HG03108 (cell line): ENCODE measurements around the gene IRAK4.
"Not testable (repeated sequence)": the region's sequence is repeated elsewhere in the genome, so short reads cannot be mapped to it uniquely, and the experiment has no call there.

Experiments
- ATAC-seq: cut with Tn5 transposase; IDR thresholded peaks from one replicate; pipeline ENCODE4 v1.9.1; 2021; ENCODE audit warnings: moderate library complexity; ENCODE audit not compliant: unreplicated experiment

Gene IRAK4

DNA sequence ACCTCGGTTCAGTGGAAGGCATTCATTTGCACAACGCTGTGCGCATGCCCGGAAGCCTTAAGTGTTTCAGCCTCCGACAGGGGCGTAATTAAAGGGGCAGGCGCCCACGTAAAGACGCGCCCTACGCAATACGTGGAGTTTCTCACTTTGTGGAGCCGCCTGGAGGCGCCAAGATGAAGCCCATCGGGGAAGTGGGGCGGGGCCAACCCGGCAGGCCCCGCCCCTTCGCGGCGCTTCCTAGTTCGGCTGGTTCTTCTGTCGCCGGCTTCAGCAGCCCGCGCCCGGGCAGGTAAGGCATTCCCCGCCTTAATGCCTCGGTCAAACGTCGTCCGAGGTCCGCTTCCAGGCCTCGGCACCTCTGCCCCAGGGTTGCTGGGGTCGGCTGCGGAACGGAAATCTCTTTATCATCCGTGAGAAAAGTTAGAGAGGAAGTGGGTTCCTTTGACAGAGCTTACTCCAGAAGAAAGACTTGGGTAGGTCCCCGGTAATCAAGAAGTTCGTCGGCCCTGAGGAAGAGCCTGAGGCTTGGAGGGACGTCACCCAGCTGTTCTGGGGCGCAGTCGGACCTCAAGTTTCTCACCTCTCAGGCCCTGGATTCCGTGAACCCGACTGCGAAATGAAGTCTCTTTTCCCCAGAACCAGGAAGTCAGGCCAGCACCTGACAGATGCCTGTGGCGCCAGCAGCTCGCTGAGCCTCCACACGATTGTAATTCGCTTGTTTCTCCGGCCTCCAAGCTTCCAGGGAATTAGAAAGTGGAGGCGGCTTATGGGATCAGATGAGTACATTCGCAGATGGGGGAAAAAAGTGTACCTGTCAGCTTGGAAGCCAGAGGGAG lies at the start of gene IRAK4, which contains the start of gene PUS7L:
Gene IRAK4 (plus strand): TSS at position 224 of the 836 bp plus-strand sequence. CDS start 9,161 bp downstream, outside the sequence.
Gene PUS7L (minus strand): TSS at position 63 of the 836 bp plus-strand sequence. CDS start 3,545 bp downstream, outside the sequence.
- ATAC-seq, result peak; percentile 98

DNA sequence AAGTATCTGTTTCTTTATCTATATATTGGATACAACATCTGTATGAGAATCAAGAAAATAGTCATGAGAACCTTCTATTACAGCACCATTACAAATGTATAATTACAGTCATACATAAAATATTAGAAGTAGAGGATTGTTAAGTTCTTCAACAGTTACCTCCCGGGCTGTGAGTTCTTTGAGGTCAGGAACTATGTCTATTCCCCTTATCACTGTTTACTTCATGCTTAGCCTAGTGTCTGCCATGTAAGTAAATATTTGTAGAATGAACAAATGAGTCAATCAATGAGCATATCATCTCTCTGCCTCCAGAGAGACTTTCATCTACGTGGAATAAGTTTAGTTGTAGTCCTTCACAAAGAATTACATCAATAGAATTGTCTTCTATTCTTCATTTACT lies 47.4 kb upstream of the IRAK4 start:
- no peak for ATAC-seq

DNA sequence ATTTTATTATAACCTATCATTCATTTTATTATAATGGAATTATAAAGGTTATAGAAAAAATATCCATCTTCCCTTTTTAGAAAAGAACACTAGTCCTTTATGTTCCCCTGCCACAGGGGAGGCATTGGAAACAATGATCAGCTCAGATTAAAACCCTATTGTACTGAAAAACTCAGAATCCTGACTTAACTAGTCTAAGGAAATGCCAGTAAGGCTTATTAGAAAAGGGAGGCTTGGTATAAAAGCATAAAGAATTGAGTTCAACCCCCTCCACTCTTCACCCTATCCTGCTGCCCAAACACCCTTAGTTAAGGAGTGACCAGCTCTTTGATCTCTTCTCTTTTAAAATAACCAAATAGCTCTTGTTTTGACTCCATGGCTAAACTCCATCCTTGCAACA lies 36.1 kb upstream of the IRAK4 start:
- no peak for ATAC-seq

DNA sequence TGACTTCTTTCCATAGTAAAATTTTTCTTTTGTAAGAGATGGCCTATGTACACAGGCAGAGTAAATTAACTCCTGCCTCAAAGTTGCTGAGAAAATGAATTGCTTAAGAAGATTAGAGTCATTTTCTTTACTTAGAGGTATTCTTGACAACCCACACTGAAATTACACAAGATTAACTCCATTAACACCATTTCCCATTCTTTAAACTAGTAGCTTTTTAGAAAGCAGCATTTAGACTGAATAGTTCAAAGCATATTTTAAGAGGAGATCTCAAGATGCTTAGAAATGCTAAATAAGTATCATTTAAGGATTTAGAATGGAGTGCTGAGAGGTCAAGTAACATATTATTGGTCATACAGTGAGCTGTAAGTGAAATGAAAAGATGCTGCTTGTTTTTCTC lies 35.6 kb upstream of the IRAK4 start:
- ATAC-seq, result no peak

DNA sequence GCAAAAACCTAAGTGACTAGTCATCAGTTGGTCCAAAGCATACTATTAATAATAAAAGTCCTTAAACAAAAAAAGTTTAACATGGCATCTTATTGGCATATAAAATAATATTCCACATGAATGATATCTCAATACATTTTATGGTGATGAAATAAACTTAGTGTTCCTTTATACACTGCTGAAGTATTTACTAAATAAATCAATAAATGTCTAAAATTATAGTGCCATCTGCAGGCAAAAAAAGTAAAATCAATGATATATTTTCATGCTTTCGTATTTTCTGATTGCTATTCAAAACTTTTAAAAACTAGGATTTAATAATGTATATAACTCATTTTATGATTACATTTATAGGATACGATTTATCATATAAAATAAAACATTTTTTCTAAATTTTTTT lies 30.6 kb upstream of the IRAK4 start:
- ATAC-seq, result no peak

DNA sequence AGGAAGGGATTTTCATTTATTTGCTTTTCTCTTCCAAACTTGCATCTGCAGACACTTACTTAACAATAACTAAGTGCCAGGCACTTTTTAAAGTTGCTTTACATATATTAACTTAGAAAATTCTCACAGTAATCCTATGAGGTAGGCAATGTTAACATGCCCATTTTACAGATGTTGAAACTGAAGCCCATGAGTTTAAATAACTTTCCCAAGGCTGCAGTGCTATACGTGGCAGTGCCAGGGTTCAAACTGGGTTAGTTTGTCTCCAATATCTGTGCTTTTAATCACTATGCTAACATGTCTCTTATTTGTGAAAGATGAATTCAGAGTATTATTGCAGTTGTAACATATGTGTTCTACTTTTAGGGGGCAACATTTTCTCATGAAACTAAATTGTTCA lies 30.1 kb upstream of the IRAK4 start:
- ATAC-seq, result no peak

DNA sequence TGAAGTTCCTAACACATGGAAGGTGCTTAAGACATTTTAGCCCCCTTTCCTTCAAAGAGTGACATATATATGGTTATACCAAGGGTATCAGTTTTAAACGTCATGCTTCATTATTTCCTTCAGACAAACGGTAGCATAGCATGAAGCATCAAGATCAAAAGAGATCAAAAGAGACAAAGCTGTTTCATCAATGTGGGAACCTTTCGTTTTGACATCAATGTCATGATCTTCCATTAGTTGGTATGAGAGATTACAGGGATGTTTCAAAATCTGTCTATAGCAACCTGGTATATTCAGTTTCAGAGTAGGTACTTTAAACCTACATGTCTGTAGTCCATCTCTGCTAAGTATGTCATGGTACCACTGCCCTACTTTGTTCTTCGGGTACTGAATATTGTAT lies 28.5 kb upstream of the IRAK4 start:
- no peak for ATAC-seq

DNA sequence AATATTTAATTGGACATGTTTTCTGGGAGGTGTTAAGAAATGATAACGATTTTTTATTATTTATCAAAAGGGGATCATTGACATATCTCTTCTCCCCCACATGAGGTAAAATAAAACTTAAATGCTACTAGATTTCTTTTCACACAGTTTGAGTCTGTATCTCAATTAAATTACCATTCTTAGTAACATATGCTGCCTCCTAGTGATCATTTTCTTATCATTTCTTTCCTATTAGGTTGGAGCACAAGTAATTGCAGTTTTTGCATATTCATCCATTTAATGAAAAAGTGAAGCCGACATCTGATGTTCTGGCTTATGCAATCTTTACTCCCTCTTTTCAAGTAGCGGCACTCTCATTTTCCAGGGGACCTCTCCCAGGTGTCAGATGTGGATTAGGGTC lies 25.1 kb upstream of the IRAK4 start:
- ATAC-seq, result no peak

DNA sequence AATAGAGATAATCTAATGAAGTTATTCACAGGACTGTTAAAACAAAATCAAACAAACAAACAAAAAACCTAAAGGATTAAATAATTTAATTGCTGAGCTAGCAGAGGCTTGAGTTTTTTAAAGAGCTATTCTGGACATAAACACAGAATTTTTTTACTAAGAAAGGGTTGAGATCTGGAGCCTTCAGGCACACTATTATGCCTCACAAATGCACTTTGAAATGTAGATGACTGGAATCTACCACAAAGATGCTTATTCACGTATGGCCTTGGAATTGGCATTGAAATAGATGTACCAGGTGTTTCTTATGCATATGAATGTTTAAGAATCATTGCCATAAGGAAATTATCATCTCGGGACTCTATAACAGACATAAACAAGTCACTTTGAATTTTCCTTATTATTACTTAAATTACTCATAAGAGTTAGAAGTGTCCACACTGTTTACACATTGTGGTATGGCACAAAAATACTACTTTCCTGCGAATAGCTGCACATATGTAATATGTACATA lies 21.8 kb upstream of the IRAK4 start:
- ATAC-seq, result no peak

DNA sequence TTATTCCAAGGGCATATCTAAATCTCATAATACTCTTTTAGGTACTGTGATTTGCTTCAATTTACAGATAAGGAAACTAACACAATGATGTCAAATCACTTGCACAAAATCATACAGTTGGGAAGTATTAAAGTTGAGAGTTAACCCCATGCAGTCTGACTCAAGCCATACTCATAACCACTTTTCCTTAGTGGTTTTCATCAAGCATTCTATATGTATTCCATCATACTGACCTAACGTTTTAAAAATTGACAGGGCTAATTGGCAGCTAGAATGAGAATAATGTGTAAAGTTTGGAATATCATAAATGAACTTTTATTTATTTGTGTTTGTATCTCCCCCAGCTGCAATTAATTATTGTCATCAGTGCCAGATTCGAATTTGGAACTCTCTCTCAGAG lies 21.1 kb upstream of the IRAK4 start:
- ATAC-seq, result no peak

DNA sequence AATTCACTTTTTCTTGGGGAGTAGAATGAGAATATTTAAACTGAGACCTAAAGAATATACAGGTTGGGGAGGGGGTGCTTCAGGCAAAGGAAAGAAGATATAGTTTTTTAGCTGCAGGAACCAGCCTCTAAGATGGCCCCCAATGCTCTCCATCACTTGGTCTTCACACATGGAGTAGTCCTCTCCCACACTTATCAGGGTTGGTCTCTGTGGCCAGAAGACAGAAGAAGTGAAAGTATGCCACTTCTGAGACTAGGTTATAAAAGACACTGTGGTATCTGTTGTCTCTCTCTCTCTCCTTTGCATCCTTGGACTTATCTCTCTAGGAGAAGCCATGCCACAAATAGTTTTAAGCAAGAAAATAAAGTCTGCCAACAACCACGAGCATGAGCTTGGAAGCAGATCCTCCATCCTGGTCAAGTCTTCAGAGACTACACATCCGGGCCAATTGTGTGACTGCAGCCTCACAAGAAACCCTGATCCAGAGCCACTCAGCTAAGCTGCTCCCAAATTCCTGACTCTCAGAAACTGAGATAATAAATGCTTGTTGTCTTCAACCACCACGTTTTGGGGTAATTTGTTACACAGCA lies 18.1 kb upstream of the IRAK4 start:
- ATAC-seq, result peak; percentile 52

DNA sequence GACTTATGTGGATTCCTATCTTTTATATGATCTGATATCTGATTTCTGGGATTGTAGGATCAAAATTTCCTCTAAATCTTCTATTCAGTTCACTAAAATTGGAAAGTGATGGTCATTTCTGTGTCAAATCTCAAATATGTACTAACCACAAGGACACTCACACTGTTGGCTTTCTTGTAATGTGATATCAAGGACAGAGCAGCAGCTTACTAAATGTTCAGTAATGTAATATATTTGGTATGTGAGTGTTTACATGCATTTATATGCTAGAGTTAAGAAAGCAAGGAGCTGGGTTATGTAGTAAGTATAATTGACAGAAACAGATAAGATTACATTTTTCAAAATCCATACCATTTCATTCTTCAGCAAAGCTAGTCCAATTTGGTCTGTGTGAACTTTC lies 16.6 kb upstream of the IRAK4 start:
- ATAC-seq, result no peak

DNA sequence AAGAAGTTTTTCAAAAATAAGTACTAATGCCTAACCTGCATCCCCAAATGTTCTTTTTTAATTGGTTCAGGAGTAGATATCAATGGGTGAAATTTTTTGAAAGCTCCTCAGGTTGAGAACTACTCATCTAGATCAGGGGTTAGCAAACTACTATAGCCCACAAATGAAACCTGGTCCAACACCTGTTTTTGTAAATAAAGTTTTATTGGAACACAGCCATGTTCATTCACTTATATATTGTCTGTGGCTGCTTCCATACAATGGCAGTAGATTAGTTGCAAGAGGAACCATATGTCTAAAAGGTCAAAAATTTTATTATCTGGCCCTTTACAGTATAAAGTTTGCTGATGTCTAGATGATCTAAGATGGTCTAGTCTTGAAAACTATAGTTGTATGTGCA lies 13.9 kb upstream of the IRAK4 start:
- ATAC-seq, result no peak

DNA sequence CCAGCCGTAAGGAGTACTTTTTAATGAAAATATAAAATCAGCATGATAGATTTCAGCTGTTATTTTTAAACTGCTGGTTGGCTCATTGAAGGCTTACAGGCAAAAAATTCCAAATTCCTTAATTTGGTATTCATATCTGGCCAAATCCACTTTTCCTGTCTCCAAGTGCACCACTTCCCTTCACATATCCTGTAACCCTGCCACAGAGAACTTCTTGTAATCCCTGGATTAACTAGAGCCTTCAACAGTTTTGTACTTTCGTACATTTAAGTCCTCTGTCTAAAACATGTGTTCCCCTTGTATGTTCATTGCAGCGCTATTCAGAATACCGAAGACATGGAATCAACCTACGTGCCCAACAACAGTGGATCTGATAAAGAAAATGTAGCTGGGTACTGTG lies 9.7 kb upstream of the IRAK4 start:
- ATAC-seq, result no peak

DNA sequence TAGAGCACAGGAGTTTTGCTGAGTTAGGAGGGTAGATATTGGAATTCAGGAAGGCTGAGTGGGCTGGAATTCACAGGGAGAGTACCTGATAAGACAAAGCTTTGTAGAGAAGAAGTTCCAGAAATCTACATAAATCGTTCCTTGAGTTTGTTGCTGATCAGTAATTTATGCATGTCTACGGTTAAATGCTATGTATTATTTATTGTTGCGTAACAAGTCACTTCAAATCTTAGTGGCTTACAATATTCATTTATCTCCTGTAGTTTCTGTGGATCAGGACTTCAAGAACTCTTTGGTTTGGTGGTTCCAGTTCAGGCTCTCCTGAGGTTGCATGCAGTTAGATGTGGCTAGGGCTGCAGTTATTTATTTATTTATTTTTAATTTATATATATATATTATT lies 7.9 kb upstream of the IRAK4 start:
- ATAC-seq, result no peak

DNA sequence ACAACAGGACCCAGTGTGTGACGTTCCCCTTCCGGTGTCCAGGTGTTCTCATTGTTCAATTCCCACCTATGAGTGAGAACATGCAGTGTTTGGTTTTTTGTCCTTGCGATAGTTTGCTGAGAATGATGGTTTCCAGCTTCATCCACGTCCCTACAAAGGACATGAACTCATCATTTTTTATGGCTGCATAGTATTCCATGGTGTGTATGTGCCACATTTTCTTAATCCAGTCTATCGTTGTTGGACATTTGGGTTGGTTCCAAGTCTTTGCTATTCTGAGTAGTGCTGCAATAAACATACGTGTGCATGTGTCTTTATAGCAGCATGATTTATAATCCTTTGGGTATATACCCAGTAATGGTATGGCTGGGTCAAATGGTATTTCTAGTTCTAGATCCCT lies 7.4 kb upstream of the IRAK4 start:
- not testable (repeated sequence) for ATAC-seq

DNA sequence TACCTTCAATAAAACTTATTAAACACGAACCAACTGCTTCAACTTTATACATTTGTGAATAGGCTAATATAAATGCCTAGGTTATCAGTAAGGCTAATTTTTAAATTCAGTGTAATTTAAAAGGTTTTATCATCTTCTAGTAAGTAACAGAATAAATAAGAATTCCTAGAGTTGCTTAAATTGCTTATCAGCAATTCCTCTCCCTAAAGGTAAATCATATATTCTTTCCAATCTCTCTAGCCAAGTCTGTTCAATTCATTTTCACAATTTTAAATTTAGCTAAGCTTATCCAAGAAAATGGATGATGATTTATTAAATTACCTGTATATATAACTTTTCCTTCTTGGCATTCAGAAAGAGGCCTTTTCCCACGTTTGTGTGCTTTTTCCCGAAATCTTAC lies 4.7 kb upstream of the IRAK4 start:
- ATAC-seq, result no peak

DNA sequence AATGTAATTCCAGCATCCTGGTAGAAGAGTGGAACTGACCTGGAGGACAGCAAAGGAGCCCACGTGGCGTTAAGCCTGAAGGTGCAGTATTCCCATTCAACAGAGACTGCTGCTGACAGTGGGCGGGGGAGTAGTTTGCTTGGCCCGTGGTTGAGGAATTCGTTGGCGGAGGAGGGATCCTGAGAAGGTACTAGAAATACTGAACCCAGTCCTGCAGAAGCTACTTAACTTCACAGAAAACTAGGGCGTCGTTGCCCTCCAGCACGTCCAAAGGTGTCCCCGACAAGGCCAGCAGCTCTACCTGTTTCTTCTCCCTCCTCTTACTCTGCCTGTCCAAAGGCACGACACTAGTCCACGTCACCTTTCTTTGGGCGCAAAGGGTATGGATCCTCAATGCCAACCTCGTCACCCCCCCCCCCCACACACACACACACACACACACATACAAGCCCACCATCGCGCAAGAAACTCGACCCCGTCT lies 464 bp upstream of the IRAK4 start:
- ATAC-seq, result no peak

DNA sequence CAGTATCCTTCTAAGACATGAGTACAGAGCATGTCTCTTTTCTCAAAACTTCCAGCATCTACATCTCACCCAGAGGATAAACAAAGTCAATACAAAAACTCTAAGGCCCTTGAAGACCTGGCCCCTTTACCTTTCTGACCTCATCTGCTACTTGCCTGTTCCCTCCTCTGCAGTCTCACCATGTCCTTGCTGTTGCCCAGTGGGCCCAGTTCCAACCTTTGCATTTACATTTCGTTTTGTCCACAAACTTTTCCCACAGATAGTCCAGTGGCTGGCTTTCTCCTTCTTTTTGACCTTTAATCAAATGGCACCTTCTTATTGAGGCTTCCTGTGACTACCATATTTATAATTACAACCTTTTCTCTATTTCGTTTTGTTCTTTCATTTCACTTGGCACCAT lies 1.6 kb downstream of the IRAK4 start:
- ATAC-seq, result no peak

DNA sequence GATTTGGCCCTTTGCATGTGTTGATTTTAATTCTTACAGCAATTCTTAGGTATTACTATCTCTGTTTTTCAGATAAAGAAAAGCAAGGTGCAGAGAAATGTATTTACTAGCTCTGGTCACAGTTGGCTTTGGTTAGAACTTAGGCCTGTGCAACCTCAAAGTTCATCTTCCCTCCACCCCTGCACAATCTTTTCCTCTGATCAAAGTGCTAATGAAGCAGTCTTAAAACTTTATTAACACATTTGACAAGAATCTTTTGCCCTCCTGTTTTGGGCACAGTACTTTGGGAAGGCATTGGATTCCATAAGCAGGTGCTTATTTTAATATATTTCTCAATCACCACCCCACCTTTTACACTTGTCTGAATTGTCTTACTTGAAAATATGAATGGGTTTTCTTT lies 2.7 kb downstream of the IRAK4 start:
- ATAC-seq, result no peak

DNA sequence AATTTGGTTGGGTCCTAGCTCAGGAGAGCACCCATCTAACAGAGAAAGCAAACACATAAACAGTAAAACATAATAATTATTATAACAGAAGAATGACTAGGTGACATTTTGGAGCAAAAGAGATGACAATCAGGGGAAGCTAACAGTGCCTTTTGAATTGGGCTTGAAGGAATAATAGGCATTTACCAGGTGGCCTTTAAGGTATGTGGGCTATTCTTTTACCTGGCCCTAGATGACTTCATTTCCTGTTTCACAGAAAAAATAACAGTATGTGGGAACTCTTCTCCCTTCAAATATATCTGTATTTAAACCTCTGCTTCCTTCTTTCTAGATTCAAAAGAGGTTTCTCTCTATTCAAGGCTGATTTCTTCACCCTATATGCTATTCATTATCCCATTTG lies 3.8 kb downstream of the IRAK4 start:
- ATAC-seq, result no peak

DNA sequence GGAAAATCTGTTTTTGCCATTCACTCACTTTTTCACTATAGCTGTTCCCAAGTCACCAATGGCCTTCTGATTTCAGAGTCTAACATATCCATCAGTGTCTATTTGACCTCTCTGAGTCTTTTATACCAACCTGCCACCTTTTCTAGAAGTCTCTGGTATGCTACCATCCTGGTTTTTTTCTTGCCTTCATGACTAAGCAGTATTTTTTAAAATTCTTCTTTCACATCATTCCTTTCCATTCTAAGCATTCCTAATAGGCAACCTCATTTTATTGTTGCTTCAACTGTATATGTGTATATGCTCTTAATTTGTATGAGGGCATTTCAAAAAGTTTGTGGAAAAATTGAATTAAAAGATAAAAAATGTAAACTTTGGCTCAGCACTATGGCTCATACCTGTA lies 5.0 kb downstream of the IRAK4 start:
- ATAC-seq, result no peak
